ENCODE data around the gene HEMGN. TPM values are rescaled to one million over a fixed set of nuclear protein-coding genes. Genes with fewer than 3 reads are reported as not detected.

HEMGN gene
- total RNA-seq, 1 donor from 2014 or later: 0.33 TPM

- ATAC-seq (no peak), DNase-seq (ENCODE audit: low spot score) (no peak)
Observed at GRCh38 chr9:97903177-97903576, 34.8 kb downstream of the HEMGN start.

DNA sequence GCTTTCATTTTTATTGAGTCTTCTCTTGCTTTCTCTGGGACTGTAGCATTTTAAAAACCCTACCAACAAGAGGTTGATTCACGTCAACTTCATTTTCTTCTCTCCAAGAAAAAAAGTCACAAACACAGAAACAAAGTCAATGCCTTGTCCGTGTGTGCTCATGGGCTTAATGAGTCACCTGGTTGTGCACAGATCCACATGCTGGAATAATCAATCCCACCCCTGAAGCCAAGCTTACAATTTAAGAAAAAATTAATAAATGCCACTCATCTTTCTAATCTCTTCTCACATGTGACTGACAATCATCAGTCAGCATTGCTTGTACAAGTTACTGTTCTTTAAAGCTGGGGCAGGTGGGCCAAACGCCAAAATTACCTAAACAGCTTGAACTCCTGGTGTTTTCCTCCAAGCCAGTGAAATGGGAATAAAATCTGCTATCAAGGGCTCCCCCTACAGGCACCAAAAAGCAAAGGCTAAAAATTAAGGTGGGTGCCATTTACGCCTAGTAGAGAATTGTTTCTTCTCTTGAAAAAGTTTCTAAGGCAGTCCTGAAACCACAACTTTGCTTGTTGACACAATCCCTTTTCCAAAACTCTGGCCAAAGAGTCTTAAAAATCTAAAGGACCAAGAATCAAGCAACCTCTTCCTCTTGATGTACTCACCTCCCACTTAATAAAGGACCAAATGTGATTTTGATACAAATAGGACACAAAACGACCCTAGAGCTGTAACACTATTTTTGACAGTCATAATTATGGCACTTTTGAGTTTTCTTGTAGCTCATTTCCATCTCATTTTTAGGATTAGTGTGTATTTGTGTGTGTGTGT is 37.0 kb downstream of the HEMGN start:
- DNase-seq (ENCODE audit: low spot score) (no peak), ATAC-seq (peak; percentile 87)

- DNase-seq (ENCODE audit: low spot score): no peak
- peak; percentile 66 for ATAC-seq
Observed at GRCh38 chr9:97900103-97900737, 37.8 kb downstream of the HEMGN start.

- DNase-seq (ENCODE audit: low spot score): no peak
- ATAC-seq: peak; percentile 54
Observed at GRCh38 chr9:97895695-97896332, 42.2 kb downstream of the HEMGN start.

DNA sequence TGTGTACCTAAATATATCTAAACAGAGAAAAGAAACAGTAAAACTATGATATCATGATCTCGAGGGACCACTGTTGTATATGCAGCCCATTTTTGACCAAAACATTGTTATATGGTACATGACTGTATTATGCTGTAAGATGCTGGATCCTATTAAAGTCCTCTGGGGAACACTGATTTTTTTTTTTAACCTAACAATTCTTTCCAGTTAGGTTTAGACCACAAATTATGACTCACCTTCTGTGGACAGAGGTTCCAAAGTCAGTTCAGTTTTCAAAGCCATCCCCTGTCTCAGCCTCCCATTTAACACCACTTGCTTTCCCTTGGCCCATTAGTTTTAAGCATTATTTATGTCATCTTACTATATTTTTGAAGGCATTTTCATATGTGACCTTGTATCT is 42.8 kb downstream of the HEMGN start:
- DNase-seq (ENCODE audit: low spot score) (no peak), ATAC-seq (no peak)

- DNase-seq (ENCODE audit: low spot score): no peak
- ATAC-seq: no peak
Observed at GRCh38 chr9:97892421-97892820, 45.6 kb downstream of the HEMGN start.

GRCh38 chr9:97891736-97892135 is 46.2 kb downstream of the HEMGN start:
- DNase-seq (ENCODE audit: low spot score) (no peak), ATAC-seq (no peak)

GRCh38 chr9:97889941-97890887 is 47.8 kb downstream of the HEMGN start:
- ATAC-seq: peak; percentile 68
- no peak for DNase-seq (ENCODE audit: low spot score)

GRCh38 chr9:97880336-97880735 is 57.6 kb downstream of the HEMGN start:
- ATAC-seq (no peak), DNase-seq (ENCODE audit: low spot score) (no peak)

Other genes starting within 250 kb of the HEMGN start
- gene XPA, start 240.8 kb downstream of the HEMGN start, total RNA-seq: 8.0 TPM
- gene FOXE1, start 84.9 kb downstream of the HEMGN start, total RNA-seq: not detected
- gene TRMO, start 15.7 kb downstream of the HEMGN start, total RNA-seq: 5.1 TPM
- 29.0 TPM for gene ANP32B, start 45.2 kb upstream of the HEMGN start, total RNA-seq
- 26.3 TPM for gene NANS, start 118.6 kb upstream of the HEMGN start, total RNA-seq
- 37.2 TPM for gene TRIM14, start 181.1 kb upstream of the HEMGN start, total RNA-seq